B cell (primary cell): ENCODE data around the gene CSMD2. TPM values are rescaled to one million over a fixed set of nuclear protein-coding genes. Genes with fewer than 3 reads are reported as not detected.

Source experiments
- ATAC-seq: fragments of 200-7000 bp; cut with Tn5 transposase; one replicate; pipeline ENCODE4 v1.10.0; 2021; ENCODE audit warnings: low read depth, mild to moderate bottlenecking, moderate number of reproducible peaks, moderate library complexity
- CTCF ChIA-PET: fragments of 350-600 bp; sonication (Branson Sonifier 250); formaldehyde crosslinking; loops from one replicate; lab custom pipeline; 2021; ENCODE audit warnings: antibody characterized with exemption, inconsistent platforms; lab: Charles Lee
- POLR2A ChIA-PET: fragments of 350-600 bp; sonication (Branson Sonifier 250); formaldehyde crosslinking; loops from one replicate; lab custom pipeline; 2021; ENCODE audit warnings: antibody characterized with exemption; lab: Charles Lee
- DNase-seq: peaks from one replicate; pipeline ENCODE4 v3.0.0; 2013
- H2AFZ ChIP-seq: 2 replicates; pipeline ENCODE4 v1.6.1; 2012; ENCODE audit warnings: mild to moderate bottlenecking, low read depth, low read length; ENCODE audit not compliant: insufficient read depth, poor library complexity, severe bottlenecking
- H3K27ac ChIP-seq, 2 donors: 1 replicate in 1 of 2; 2 replicates in 1 of 2; pipeline ENCODE4 v1.5.1; 2012 to 2013; ENCODE audit warnings: low read length in 2 of 2, mild to moderate bottlenecking in 2 of 2, moderate library complexity in 1 of 2
- H3K27me3 ChIP-seq, 4 experiments: fragments of 200-600 bp in 1 of 4; sonication (generic) in 1 of 4; replicated peaks in 1 of 4; 1 replicate in 2 of 4; 2 replicates in 2 of 4; pipeline versions ENCODE4 v1.6.1 to v1.7.0; 2013 to 2016; ENCODE audit warnings: low read length in 3 of 4, mild to moderate bottlenecking in 2 of 4, mixed read lengths in 1 of 4, moderate library complexity in 1 of 4; ENCODE audit not compliant: insufficient read depth in 4 of 4, control insufficient read depth in 3 of 4; ENCODE audit errors: control extremely low read depth in 1 of 4
- H3K36me3 ChIP-seq, 2 experiments: replicated peaks in 1 of 2; 1 replicate in 1 of 2; 2 replicates in 1 of 2; pipeline versions ENCODE4 v1.6.1 to v1.7.1; 2013; ENCODE audit warnings: low read length in 1 of 2; ENCODE audit not compliant: insufficient read depth in 2 of 2, control insufficient read depth in 1 of 2; ENCODE audit errors: control extremely low read depth in 1 of 2, extremely low read depth in 1 of 2
- H3K4me1 ChIP-seq, 2 donors: fragments of 200-600 bp in 1 of 2; sonication (generic) in 1 of 2; 1 replicate in 1 of 2; 2 replicates in 1 of 2; pipeline versions ENCODE4 v1.5.1 to v1.6.1; 2013 to 2017; ENCODE audit warnings: low read length in 2 of 2; ENCODE audit not compliant: control insufficient read depth in 2 of 2, insufficient read depth in 2 of 2
- H3K4me2 ChIP-seq: replicated peaks from 2 replicates; pipeline ENCODE3; 2012; ENCODE audit warnings: mild to moderate bottlenecking, low read depth, low read length; ENCODE audit not compliant: poor library complexity, severe bottlenecking
- H3K4me3 ChIP-seq, 5 experiments: fragments of 200-600 bp in 1 of 5; sonication (generic) in 1 of 5; 1 replicate in 3 of 5; 2 replicates in 2 of 5; pipeline versions ENCODE4 v1.5.1 to v1.7.0; 2011 to 2016; ENCODE audit warnings: low read length in 4 of 5, mild to moderate bottlenecking in 4 of 5, low read depth in 2 of 5, control low read depth in 1 of 5, moderate library complexity in 1 of 5; ENCODE audit not compliant: insufficient read depth in 1 of 5; ENCODE audit errors: control extremely low read depth in 1 of 5, extremely low read depth in 1 of 5
- H3K79me2 ChIP-seq: fragments of 200-600 bp; sonication (generic); one replicate; pipeline ENCODE4 v1.6.0; 2016; ENCODE audit warnings: low read length; ENCODE audit not compliant: control insufficient read depth, insufficient read depth
- H3K9ac ChIP-seq: fragments of 200-600 bp; sonication (generic); 2 replicates; pipeline ENCODE4 v1.6.1; 2017; ENCODE audit warnings: mild to moderate bottlenecking, low read length, moderate library complexity
- H3K9me3 ChIP-seq, 3 donors: one replicate each; pipeline versions ENCODE4 v1.6.1 to v1.7.1; 2013; ENCODE audit warnings: low read length in 2 of 3; ENCODE audit not compliant: control insufficient read depth in 2 of 3, insufficient read depth in 1 of 3; ENCODE audit errors: control extremely low read depth in 1 of 3
- H4K20me1 ChIP-seq: 2 replicates; pipeline ENCODE4 v1.6.0; 2012; ENCODE audit warnings: mild to moderate bottlenecking, low read length; ENCODE audit not compliant: insufficient read depth, control insufficient read depth, poor library complexity, severe bottlenecking
- H3K27ac Mint-ChIP-seq: one replicate; pipeline ENCODE4 v1.8.0; 2021; ENCODE audit warnings: mixed read lengths
- H3K27me3 Mint-ChIP-seq: one replicate; pipeline ENCODE4 v1.8.0; 2021; ENCODE audit warnings: mixed read lengths
- H3K4me1 Mint-ChIP-seq: one replicate; pipeline ENCODE4 v1.8.0; 2021; ENCODE audit warnings: mixed read lengths
- H3K4me3 Mint-ChIP-seq: one replicate; pipeline ENCODE4 v1.8.0; 2021; ENCODE audit warnings: mixed read lengths
- H3K9me3 Mint-ChIP-seq: one replicate; pipeline ENCODE4 v1.8.0; 2022; ENCODE audit warnings: mixed read lengths; ENCODE audit not compliant: insufficient read depth
- EZH2 ChIP-seq: IDR thresholded peaks from 2 replicates; pipeline ENCODE4 v1.6.1; 2012; ENCODE audit warnings: borderline replicate concordance, low read depth, mild to moderate bottlenecking, moderate library complexity, low read length; ENCODE audit not compliant: insufficient read depth, poor library complexity, severe bottlenecking
- WGBS: methylation state at CpG from one replicate; pipeline ENCODE4 v1.1.5; 2013; ENCODE audit warnings: missing lambda C conversion rate; ENCODE audit not compliant: insufficient coverage; 5-methylcytosine and 5-hydroxymethylcytosine counted together
- intact Hi-C: fragments of 100-400 bp; cut with micrococcal nuclease; formaldehyde crosslinking; loops from one replicate; pipeline ENCODE4 v1.10.0; 2022
- polyA plus RNA-seq: library from polyadenylated mRNA; depleted of rRNA; stranded (reverse); fragments of >200 nt; gene quantifications from 2 replicates; pipeline ENCODE4 v1.2.3, GENCODE V29; 2012
- total RNA-seq, 2 donors: library from RNA; stranded (reverse); fragments of 120-200 nt in 1 of 2; gene quantifications; 1 replicate in 1 of 2; 2 replicates in 1 of 2; pipeline versions ENCODE4 v1.2.3 to v1.2.4, GENCODE V29; 2013 to 2022
- TF ChIP-seq, protein P1 (sequence below): fragments of 200-600 bp; IDR thresholded peaks from one replicate; pipeline ENCODE4 v1.8.0; 2022; ENCODE audit warnings: antibody characterized with exemption, mild to moderate bottlenecking

Gene CSMD2
- total and polyA plus RNA-seq, 2 donors (not counting 1 experiment from before 2014, with no cell fraction given), result not detected

DNA sequence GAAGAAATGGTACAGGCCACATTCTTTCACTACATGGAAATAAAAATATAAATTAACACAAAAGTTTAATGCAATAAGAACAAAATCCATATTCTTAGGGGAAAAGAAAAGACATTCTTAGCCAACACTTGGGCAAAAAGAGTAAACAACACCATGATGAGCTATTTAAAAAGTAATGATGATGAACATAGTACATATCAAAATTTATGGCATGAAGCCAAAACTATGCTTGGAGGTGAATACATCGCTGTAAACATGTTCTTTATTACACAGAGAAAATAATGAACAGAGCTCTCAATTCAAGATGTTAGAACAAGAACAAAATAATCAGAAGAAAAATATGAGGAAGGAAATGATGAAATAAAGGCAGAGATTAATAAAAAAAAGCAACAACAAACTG, 534.3 kb downstream of the CSMD2 start:
- H3K4me3 ChIP-seq, result no peak overlapping the region
- no peak overlapping the region for H3K4me2 ChIP-seq
- H3K27me3 ChIP-seq, result peaks cover 0 to 14% (median 3%) of the 10 kb centered on the region in 4 experiments
- Mint-ChIP-seq H3K27me3 (peaks cover 42% of the 10 kb centered on the region), H3K27ac (no peak overlapping the region), H3K4me1 (no peaks in the 10 kb centered on the region), H3K4me3 (no peak overlapping the region), H3K9me3 (no peaks in the 10 kb centered on the region)
- DNase-seq (no peak), ATAC-seq (no peak)
- no CpG with 5 or more reads among the region's 1 CpG for WGBS
- peaks cover 0 to 2% of the 10 kb centered on the region in 2 donors for H3K4me1 ChIP-seq
- no peaks in the 10 kb centered on the region for H4K20me1 ChIP-seq
- TF ChIP-seq, protein P1, sequence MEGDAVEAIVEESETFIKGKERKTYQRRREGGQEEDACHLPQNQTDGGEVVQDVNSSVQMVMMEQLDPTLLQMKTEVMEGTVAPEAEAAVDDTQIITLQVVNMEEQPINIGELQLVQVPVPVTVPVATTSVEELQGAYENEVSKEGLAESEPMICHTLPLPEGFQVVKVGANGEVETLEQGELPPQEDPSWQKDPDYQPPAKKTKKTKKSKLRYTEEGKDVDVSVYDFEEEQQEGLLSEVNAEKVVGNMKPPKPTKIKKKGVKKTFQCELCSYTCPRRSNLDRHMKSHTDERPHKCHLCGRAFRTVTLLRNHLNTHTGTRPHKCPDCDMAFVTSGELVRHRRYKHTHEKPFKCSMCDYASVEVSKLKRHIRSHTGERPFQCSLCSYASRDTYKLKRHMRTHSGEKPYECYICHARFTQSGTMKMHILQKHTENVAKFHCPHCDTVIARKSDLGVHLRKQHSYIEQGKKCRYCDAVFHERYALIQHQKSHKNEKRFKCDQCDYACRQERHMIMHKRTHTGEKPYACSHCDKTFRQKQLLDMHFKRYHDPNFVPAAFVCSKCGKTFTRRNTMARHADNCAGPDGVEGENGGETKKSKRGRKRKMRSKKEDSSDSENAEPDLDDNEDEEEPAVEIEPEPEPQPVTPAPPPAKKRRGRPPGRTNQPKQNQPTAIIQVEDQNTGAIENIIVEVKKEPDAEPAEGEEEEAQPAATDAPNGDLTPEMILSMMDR, result no peak
- no peak for TF ChIP-seq EZH2
- H3K27ac ChIP-seq, result no peak overlapping the region
- H3K9me3 ChIP-seq, result no peaks in the 10 kb centered on the region
- no peak overlapping the region for H2AFZ ChIP-seq
- H3K36me3 ChIP-seq, result no peaks in the 10 kb centered on the region
- intact Hi-C loops, result no loop called here
- H3K79me2 ChIP-seq, result no peaks in the 10 kb centered on the region
- no peak overlapping the region for H3K9ac ChIP-seq
- ChIA-PET POLR2A (no interaction called here), CTCF (interaction anchor here (1.0 to 1.8 kb wide), 5 partner anchors 9 to 1112 kb away, joined by 3 to 6 read pairs (median 4); no protein-coding TSS in a partner anchor)

DNA sequence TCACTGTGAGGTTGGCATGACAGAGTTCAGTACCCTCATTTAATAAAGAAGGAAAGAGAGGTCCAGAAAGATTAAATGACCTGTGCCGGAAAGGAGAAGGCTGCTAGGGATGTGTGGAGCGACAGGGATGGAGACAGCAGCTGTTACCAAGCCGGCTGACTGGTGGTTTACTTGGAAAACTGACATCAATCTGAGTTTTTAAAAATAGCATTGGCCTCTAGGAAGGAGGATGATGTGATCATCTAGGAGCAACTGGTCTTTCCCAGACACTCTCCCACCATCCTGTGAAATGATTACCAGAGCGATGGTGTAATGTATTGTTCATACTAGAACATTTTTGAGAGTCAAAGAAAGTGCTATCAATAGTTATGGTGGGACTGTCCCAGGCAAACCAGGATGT, 538.2 kb downstream of the CSMD2 start:
- no peak overlapping the region for H3K27ac ChIP-seq
- H3K4me3 Mint-ChIP-seq, result no peak overlapping the region
- H3K4me2 ChIP-seq, result no peak overlapping the region
- H3K4me3 ChIP-seq, result no peak overlapping the region
- ATAC-seq (no peak), DNase-seq (no peak)
- no peaks in the 10 kb centered on the region for H3K4me1 ChIP-seq
- H3K79me2 ChIP-seq, result no peaks in the 10 kb centered on the region
- H3K27me3 ChIP-seq, result peaks cover 0 to 5% (median 2%) of the 10 kb centered on the region in 4 experiments
- peaks cover 0 to 7% (median 0%) of the 10 kb centered on the region in 3 donors for H3K9me3 ChIP-seq
- H4K20me1 ChIP-seq, result no peaks in the 10 kb centered on the region
- ChIA-PET CTCF (no interaction called here), POLR2A (no interaction called here)
- intact Hi-C loops, result no loop called here
- H3K27me3 Mint-ChIP-seq, result peaks cover 28% of the 10 kb centered on the region
- no peaks in the 10 kb centered on the region for H3K4me1 Mint-ChIP-seq
- no peaks in the 10 kb centered on the region for H3K9me3 Mint-ChIP-seq
- 87% methylated on average over 4 of the region's 4 CpGs for WGBS
- H3K36me3 ChIP-seq, result no peaks in the 10 kb centered on the region
- H3K9ac ChIP-seq, result no peak overlapping the region
- TF ChIP-seq EZH2, result no peak
- TF ChIP-seq, protein P1, result no peak
- no peak overlapping the region for H3K27ac Mint-ChIP-seq
- no peak overlapping the region for H2AFZ ChIP-seq
